Pancreas (tissue), 10 donors: ENCODE results near the gene TMEM54. TPM values are rescaled to one million over a fixed set of nuclear protein-coding genes. Genes with fewer than 3 reads are reported as not detected.

ENCODE experiments used
- ATAC-seq, 4 donors: fragments of 200-7000 bp; cut with Tn5 transposase; one replicate each; pipeline versions ENCODE4 v1.8.0 to v1.9.1; 2020; ENCODE audit warnings: mild to moderate bottlenecking in 4 of 4, moderate library complexity in 4 of 4
- DNase-seq, 6 donors: peaks; one replicate each; pipeline ENCODE4 v3.0.0-alpha.2; 2020
- FAIRE-seq: peaks from 2 replicates; lab custom pipeline; 2012; peaks lifted over from hg19 to GRCh38; lab: Jason Lieb, UNC
- H3K27ac ChIP-seq, 4 donors: fragments of 200-600 bp; sonication (generic); 1 replicate in 3 of 4; 2 replicates in 1 of 4; pipeline versions ENCODE4 v1.5.0 to v1.8.0; 2020
- H3K27me3 ChIP-seq, 4 donors: fragments of 200-600 bp; one replicate each; pipeline ENCODE4 v1.8.0; 2021
- H3K36me3 ChIP-seq, 3 donors: fragments of 200-600 bp; sonication (generic) in 1 of 3; one replicate each; pipeline versions ENCODE4 v1.5.0 to v1.8.0; 2020 to 2021
- H3K4me1 ChIP-seq, 3 donors: fragments of 200-600 bp; one replicate each; pipeline ENCODE4 v1.8.0; 2021
- H3K4me3 ChIP-seq, 4 donors: fragments of 200-600 bp; sonication (generic) in 2 of 4; one replicate each; pipeline versions ENCODE4 v1.5.0 to v1.8.0; 2020 to 2021
- H3K9me3 ChIP-seq, 4 donors: fragments of 200-600 bp; one replicate each; pipeline ENCODE4 v1.8.0; 2021
- WGBS, 2 donors: extraction: QIAGEN DNeasy Blood & Tissue Kit; methylation state at CpG; one replicate each; pipeline ENCODE4 v1.1.7; 2013; 5-methylcytosine and 5-hydroxymethylcytosine counted together
- intact Hi-C, 3 donors: fragments of 100-400 bp; cut with DNase I; formaldehyde crosslinking; loops; one replicate each; pipeline versions ENCODE4 v1.11.1 to v1.14.2; 2022
- polyA plus RNA-seq, 2 donors: library from polyadenylated mRNA; stranded (reverse); fragments of 200-250 nt; gene quantifications; one replicate each; pipeline ENCODE4 v1.2.3, GENCODE V29; 2013
- total RNA-seq, 6 donors: library from RNA; stranded (reverse); fragmentation: NEBNext Ultra II Directional in 4 of 6; extraction: Animal tissue kit (Norgen Biotek cat#: 25700) in 4 of 6; gene quantifications; one replicate each; pipeline versions ENCODE4 v1.2.1 to v1.2.4, GENCODE V29; 2021 to 2023
- TF ChIP-seq, protein P1 (sequence below), 4 donors: fragments of 200-600 bp; sonication (generic) in 3 of 4; IDR thresholded peaks; one replicate each; pipeline versions ENCODE4 v1.5.0 to v1.8.0; 2021; ENCODE audit warnings: antibody characterized with exemption in 4 of 4
- donor health status: healthy with polysubstance abuse.
- donor health status: DM: no; HTN: no; CAD: no; lungs with moderate emphysema.
- donor health status: DM: no; HTN: no; CAD: no.
- donor health status: control.
- donor health status: control.
- donor health status: Bipolar disorder and iron deficiency.
- donor health status: DM: yes; HTN: yes; CAD: no.
- donor health status: DM: no; HTN: no; CAD: no.
- donor health status: DM: no; HTN: no; CAD: no.
- donor health status: DM: yes; HTN: yes; CAD: no.

Gene TMEM54
- total and polyA plus RNA-seq, 8 donors, result 11.9 to 39.5 (median 23.6) TPM

DNA sequence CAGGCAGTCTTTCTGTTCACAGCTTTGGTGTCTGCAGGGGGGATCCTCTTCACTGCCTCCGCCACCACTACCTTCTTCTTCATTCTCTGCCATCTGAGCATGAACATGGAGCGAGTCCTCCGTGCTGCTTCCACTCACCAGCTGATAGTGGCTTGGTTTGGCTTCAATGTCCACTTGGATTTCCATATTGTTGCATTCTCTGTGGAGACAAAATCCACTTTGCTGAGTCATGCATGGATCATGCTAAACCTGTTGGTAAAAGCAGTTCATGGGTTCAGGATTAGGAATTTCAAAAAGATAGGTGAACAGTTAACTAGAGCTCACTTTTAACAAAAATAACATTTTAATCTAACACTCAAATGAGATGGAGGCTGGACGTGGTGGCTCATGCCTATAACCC lies 35.9 kb upstream of the TMEM54 start:
- no peak for ATAC-seq

DNA sequence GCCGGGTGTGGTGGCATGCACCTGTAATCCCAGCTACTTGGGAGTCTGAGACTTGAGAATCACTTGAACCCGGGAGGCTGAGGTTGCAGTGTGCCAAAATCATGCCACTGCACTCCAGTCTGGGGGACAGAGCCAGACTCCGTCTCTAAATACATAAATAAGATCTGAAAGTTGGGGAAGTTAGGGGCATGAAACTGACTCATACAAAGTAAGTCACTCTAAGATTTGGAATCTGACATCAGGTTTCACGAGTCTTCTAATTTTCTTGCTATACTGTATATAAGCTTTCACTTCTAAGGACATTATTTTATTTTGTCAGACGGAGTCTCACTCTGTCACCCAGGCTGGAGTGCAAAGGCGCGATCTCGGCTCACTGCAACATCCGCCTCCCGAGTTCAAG lies 33.3 kb upstream of the TMEM54 start:
- TF ChIP-seq, protein P1, sequence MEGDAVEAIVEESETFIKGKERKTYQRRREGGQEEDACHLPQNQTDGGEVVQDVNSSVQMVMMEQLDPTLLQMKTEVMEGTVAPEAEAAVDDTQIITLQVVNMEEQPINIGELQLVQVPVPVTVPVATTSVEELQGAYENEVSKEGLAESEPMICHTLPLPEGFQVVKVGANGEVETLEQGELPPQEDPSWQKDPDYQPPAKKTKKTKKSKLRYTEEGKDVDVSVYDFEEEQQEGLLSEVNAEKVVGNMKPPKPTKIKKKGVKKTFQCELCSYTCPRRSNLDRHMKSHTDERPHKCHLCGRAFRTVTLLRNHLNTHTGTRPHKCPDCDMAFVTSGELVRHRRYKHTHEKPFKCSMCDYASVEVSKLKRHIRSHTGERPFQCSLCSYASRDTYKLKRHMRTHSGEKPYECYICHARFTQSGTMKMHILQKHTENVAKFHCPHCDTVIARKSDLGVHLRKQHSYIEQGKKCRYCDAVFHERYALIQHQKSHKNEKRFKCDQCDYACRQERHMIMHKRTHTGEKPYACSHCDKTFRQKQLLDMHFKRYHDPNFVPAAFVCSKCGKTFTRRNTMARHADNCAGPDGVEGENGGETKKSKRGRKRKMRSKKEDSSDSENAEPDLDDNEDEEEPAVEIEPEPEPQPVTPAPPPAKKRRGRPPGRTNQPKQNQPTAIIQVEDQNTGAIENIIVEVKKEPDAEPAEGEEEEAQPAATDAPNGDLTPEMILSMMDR (IDR thresholded peaks at IDR 0.05), result no peak
- DNase-seq (no peak), ATAC-seq (no peak), FAIRE-seq (no peak)
- H3K4me3 ChIP-seq, result no peak overlapping the region
- intact Hi-C loops, result loop anchor here in 1 of 3 donors (5.0 kb wide), 1 partner anchor 123 kb away; no protein-coding TSS in a partner anchor
- peak overlapping the region in 2 of 4 donors; percentile 70 to 74 for H3K27ac ChIP-seq
- no peaks in the 10 kb centered on the region for H3K9me3 ChIP-seq
- H3K27me3 ChIP-seq, result no peaks in the 10 kb centered on the region
- peaks cover 0 to 11% (median 7%) of the 10 kb centered on the region in 3 donors for H3K4me1 ChIP-seq
- 93 to 95% methylated on average over 10 of the region's 10 CpGs for WGBS, 2 donors
- peaks cover 0 to 9% (median 0%) of the 10 kb centered on the region in 3 donors for H3K36me3 ChIP-seq

More for the DNA sequence above, 35.9 kb upstream of the TMEM54 start:
- Histone ChIP-seq H3K4me1 (peaks cover 0 to 11% (median 7%) of the 10 kb centered on the region in 3 donors), H3K27me3 (no peaks in the 10 kb centered on the region), H3K4me3 (no peak overlapping the region), H3K9me3 (no peaks in the 10 kb centered on the region), H3K27ac (no peak overlapping the region), H3K36me3 (peaks cover 0 to 16% (median 7%) of the 10 kb centered on the region in 3 donors)
- intact Hi-C loops, result no loop called here
- 93% methylated on average over 4 of the region's 4 CpGs for WGBS, 2 donors
- DNase-seq, result no peak
- no peak for FAIRE-seq
- TF ChIP-seq, protein P1 (IDR thresholded peaks at IDR 0.05), result no peak

DNA sequence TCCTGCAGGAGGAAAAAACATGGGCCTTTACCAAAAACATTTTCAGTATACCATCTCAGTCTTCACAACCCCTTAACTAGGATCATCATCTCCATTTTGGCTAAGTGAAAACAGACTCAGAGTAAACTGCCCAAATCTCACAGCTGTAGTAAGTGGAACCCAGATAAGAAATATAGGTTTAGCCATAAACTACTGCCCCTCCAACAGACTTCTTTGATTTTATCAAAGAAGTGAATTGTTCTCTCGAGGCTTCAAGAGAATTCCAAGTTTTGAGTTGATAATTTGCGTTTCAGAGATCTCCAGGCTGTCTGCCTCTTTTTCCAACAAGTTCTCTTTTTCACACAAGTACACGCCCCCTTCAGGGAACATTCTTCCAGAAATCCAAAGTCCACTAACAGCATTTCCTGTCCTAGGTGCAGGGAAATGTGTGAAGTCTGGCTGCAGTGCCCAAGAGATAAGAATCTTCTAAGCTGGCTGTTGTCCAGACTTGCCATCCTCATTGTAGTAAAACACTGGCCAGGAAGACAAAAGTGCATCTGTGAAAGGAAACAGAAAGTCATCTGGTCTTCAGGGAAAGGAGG lies 32.6 kb upstream of the TMEM54 start:
- Histone ChIP-seq H3K27me3 (no peaks in the 10 kb centered on the region), H3K4me1 (peaks cover 0 to 11% (median 7%) of the 10 kb centered on the region in 3 donors), H3K4me3 (no peak overlapping the region), H3K9me3 (no peaks in the 10 kb centered on the region), H3K27ac (peak overlapping the region in 2 of 4 donors; percentile 70 to 74), H3K36me3 (peaks cover 0 to 9% (median 0%) of the 10 kb centered on the region in 3 donors)
- peak; percentile 66 to 91 (median 84) for ATAC-seq
- no peak for FAIRE-seq
- 8 to 10% methylated on average over 3 of the region's 3 CpGs for WGBS, 2 donors
- peak in 3 of 6 donors; percentile 28 to 64 (median 33) for DNase-seq
- TF ChIP-seq, protein P1 (IDR thresholded peaks at IDR 0.05), result peak in 1 of 4 donors; percentile 2
- intact Hi-C loops, result loop anchor here in 1 of 3 donors (5.0 kb wide), 1 partner anchor 123 kb away; no protein-coding TSS in a partner anchor

DNA sequence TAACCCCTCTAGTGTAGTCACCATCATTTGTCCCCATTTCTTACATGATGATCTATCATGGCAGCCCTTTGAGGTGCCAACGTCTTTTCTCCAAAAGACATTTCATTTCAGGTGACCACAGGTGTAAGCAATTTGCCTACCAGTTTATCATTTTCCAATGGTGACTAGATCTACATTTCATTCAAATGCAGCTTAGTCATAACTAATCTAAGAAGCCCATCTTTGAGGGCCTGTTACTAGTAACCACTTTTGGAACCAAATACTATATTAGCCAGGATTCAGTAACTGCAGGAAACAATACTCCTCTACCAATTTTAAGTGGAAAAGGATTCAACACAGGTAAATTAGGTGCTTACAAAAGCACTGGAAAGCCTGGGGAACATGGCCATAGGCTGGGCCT lies 30.6 kb upstream of the TMEM54 start:
- no peak overlapping the region for H3K4me3 ChIP-seq
- H3K27me3 ChIP-seq, result no peaks in the 10 kb centered on the region
- intact Hi-C loops, result loop anchor here in 1 of 3 donors (5.0 kb wide), 1 partner anchor 126 kb away; no protein-coding TSS in a partner anchor
- no peak overlapping the region for H3K27ac ChIP-seq
- no peak for FAIRE-seq
- no peaks in the 10 kb centered on the region for H3K36me3 ChIP-seq
- peaks cover 0 to 11% (median 7%) of the 10 kb centered on the region in 3 donors for H3K4me1 ChIP-seq
- no peak for DNase-seq
- 79 to 89% methylated on average over 1 of the region's 1 CpG for WGBS, 2 donors
- H3K9me3 ChIP-seq, result no peaks in the 10 kb centered on the region
- ATAC-seq, result no peak
- TF ChIP-seq, protein P1 (IDR thresholded peaks at IDR 0.05), result no peak

DNA sequence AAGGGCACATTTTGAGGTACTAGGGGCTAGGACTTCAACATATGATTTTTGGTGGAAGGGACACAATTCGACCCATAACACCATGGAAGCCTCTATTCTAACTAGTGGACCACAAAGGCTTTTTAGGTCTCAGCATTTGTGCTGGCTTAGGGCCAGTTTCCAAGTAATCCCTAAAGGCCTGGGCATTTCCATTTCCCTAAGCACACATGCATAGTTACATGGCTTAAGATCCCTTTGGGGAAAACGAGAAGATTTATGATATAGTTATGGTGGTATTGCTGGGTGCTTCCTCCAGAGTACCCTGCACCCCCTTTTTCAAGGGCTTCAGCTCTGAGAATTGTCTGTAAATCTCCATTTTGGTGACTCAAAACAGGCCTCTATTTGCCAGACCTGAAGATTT lies 28.2 kb upstream of the TMEM54 start:
- H3K9me3 ChIP-seq, result no peaks in the 10 kb centered on the region
- ATAC-seq, result no peak
- 37 to 55% methylated on average over 2 of the region's 2 CpGs for WGBS, 2 donors
- H3K4me3 ChIP-seq, result no peak overlapping the region
- peaks cover 0 to 9% (median 7%) of the 10 kb centered on the region in 3 donors for H3K4me1 ChIP-seq
- H3K27me3 ChIP-seq, result no peaks in the 10 kb centered on the region
- H3K36me3 ChIP-seq, result no peaks in the 10 kb centered on the region
- FAIRE-seq, result no peak
- intact Hi-C loops, result loop anchor here in 1 of 3 donors (10.0 kb wide), 1 partner anchor 125 kb away; no protein-coding TSS in a partner anchor
- H3K27ac ChIP-seq, result no peak overlapping the region
- no peak for DNase-seq
- TF ChIP-seq, protein P1 (IDR thresholded peaks at IDR 0.05), result no peak
